Mesenteric fat pad (tissue), 1 donor: ENCODE measurements around the gene CEACAM5. TPM values are rescaled to one million over a fixed set of nuclear protein-coding genes. Genes with fewer than 3 reads are reported as not detected.
A peak's percentile ranks its signal among the peaks of the same experiment; 100 is the strongest.
"Not testable (repeated sequence)": the region's sequence is repeated elsewhere in the genome, so short reads cannot be mapped to it uniquely, and the experiment has no call there.

ENCODE experiments used
- DNase-seq: peaks from one replicate; pipeline ENCODE4 v3.0.0-alpha.2; 2020; ENCODE audit warnings: low spot score
- total RNA-seq: library from RNA; stranded (reverse); fragmentation: NEBNext Ultra II Directional; extraction: Animal tissue kit (Norgen Biotek cat#: 25700); gene quantifications from one replicate; pipeline ENCODE4 v1.2.1, GENCODE V29; 2021
- donor health status: DM: yes; HTN: yes; CAD: no.

CEACAM5 gene
- total RNA-seq, 1 donor from 2014 or later: 0.35 TPM

- no peak for DNase-seq
Observed at GRCh38 chr19:41740415-41741243, 32.2 kb downstream of the CEACAM5 start.

- no peak for DNase-seq
Observed at GRCh38 chr19:41741244-41741554, 32.8 kb downstream of the CEACAM5 start.

- DNase-seq: no peak
Observed at GRCh38 chr19:41744850-41745249, 36.4 kb downstream of the CEACAM5 start.

GRCh38 chr19:41745756-41746155 lies 37.3 kb downstream of the CEACAM5 start:
- DNase-seq: no peak

GRCh38 chr19:41746593-41747227 lies 38.3 kb downstream of the CEACAM5 start:
- no peak for DNase-seq

- DNase-seq: no peak
Observed at GRCh38 chr19:41748012-41748411, 39.6 kb downstream of the CEACAM5 start.

- not testable (repeated sequence) for DNase-seq
Observed at GRCh38 chr19:41750248-41751134, 42.1 kb downstream of the CEACAM5 start.

- DNase-seq: peak; percentile 92
Observed at GRCh38 chr19:41753159-41753558, 44.7 kb downstream of the CEACAM5 start.

- no peak for DNase-seq
Observed at GRCh38 chr19:41753936-41754529, 45.6 kb downstream of the CEACAM5 start.

GRCh38 chr19:41755328-41755913 lies 47.0 kb downstream of the CEACAM5 start, which contains the start of gene CEACAM6:
Gene CEACAM6 (plus strand): TSS chr19:41755530. CDS start chr19:41755639, 109 bp downstream.
- no peak for DNase-seq

- no peak for DNase-seq
Observed at GRCh38 chr19:41758846-41759245, 50.4 kb downstream of the CEACAM5 start.

GRCh38 chr19:41767115-41767514 lies 58.7 kb downstream of the CEACAM5 start:
- no peak for DNase-seq

GRCh38 chr19:41768105-41768504 lies 59.7 kb downstream of the CEACAM5 start:
- DNase-seq: not testable (repeated sequence)

GRCh38 chr19:41769608-41770007 lies 61.2 kb downstream of the CEACAM5 start:
- no peak for DNase-seq

GRCh38 chr19:41771410-41771809 lies 63.0 kb downstream of the CEACAM5 start:
- DNase-seq: no peak

GRCh38 chr19:41774515-41774980 lies 66.1 kb downstream of the CEACAM5 start:
- DNase-seq: no peak

GRCh38 chr19:41776700-41777099 lies 68.3 kb downstream of the CEACAM5 start:
- no peak for DNase-seq
